Stimulated activated naive CD8-positive, alpha-beta T cell treated with anti-CD3 and anti-CD28 coated beads, Interleukin-15, amount 100 ng/mL, for 72 hours (primary cell): ENCODE measurements around the gene NUB1.

Source experiments
- ATAC-seq: fragments of 150-1000 bp; cut with Tn5 transposase; 2 replicates; pipeline ENCODE4 v1.10.0; 2021; ENCODE audit warnings: mild to moderate bottlenecking, moderate library complexity
- DNase-seq, 2 donors: peaks; one replicate each; pipeline ENCODE4 v3.0.0; 2021 to 2022
- H3K27ac Mint-ChIP-seq, 2 donors: one replicate each; pipeline ENCODE4 v1.8.0; 2022; ENCODE audit warnings: mild to moderate bottlenecking in 2 of 2, mixed read lengths in 2 of 2, moderate library complexity in 2 of 2
- H3K27me3 Mint-ChIP-seq: one replicate; pipeline ENCODE4 v1.8.0; 2022; ENCODE audit warnings: mixed read lengths
- H3K4me1 Mint-ChIP-seq: one replicate; pipeline ENCODE4 v1.8.0; 2022; ENCODE audit warnings: mild to moderate bottlenecking, mixed read lengths
- H3K4me3 Mint-ChIP-seq, 2 donors: one replicate each; pipeline ENCODE4 v1.8.0; 2022; ENCODE audit warnings: mild to moderate bottlenecking in 2 of 2, mixed read lengths in 2 of 2, moderate library complexity in 1 of 2
- H3K9me3 Mint-ChIP-seq, 2 donors: one replicate each; pipeline ENCODE4 v1.8.0; 2022; ENCODE audit warnings: mixed read lengths in 2 of 2

Gene NUB1

DNA sequence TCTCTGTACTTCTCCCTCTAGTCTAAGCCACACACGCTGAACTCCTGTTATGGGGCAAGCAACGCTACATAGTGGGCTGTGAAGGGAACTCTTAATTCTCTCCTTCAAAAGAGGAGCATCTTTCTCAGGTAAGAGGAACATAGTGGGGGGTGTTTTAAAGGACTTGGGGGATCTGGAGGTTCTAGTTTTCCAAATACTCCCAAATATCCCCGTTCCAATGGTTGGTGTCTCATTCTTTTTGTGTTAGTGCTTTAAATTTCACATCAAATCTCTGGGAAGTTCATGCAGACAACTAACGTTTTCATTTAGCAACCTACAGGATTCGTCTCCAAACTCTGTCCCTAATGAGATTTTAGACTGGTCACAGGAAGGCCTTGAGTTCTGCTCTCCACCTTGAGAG, 80.6 kb downstream of the NUB1 start:
- H3K27me3 Mint-ChIP-seq, result peaks cover 9% of the 10 kb centered on the region
- H3K27ac Mint-ChIP-seq, result no peak overlapping the region
- H3K4me3 Mint-ChIP-seq, result no peak overlapping the region
- ATAC-seq, result no peak
- H3K4me1 Mint-ChIP-seq, result no peaks in the 10 kb centered on the region
- peaks cover 10 to 21% of the 10 kb centered on the region in 2 donors for H3K9me3 Mint-ChIP-seq
- no peak for DNase-seq

DNA sequence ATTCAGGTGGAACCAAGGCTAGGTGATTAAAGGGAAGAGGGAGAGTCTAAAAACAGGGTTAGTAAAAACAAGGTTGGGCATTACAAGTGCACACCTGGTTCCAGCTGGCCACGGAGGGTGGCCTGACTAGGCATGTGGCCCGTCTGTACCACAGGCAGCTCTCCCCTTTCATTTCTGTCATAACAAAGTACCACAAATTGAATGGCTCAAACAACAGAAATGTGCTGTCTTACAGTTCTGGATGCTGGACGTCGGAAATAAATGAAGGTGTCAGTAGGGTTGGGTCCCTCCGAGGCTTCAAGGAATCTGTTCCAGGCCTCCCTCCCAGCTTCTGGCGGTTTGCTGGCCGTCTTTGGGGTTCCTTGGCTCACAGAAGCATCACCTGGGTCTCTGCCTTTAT, 81.6 kb downstream of the NUB1 start:
- peak overlapping the region in 1 of 2 donors; percentile 54 for H3K27ac Mint-ChIP-seq
- peaks cover 9% of the 10 kb centered on the region for H3K27me3 Mint-ChIP-seq
- H3K4me3 Mint-ChIP-seq, result no peak overlapping the region
- DNase-seq (no peak), ATAC-seq (no peak)
- H3K9me3 Mint-ChIP-seq, result peaks cover 7 to 21% of the 10 kb centered on the region in 2 donors
- peaks cover 8% of the 10 kb centered on the region for H3K4me1 Mint-ChIP-seq

DNA sequence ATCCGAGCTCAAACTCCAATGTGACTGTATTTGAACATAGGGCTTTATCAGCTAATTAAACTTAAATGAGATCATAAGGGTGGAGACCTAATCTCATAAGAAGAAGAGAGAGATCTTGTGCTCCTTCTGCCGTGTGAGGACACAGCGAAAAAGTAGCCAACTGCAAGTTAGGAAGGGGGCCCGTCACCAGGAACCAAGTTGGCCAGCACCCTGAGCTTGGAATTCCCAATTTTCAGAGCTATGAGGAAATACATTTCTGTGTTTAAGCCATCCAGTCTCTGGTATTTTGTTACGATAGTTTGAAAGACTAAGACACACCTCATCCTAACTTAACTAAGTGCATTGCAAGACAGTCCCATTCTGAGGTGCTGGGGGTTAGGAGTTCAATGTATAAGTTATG, 82.3 kb downstream of the NUB1 start:
- Mint-ChIP-seq H3K27ac (no peak overlapping the region), H3K27me3 (peaks cover 9% of the 10 kb centered on the region), H3K4me1 (peaks cover 15% of the 10 kb centered on the region), H3K4me3 (no peak overlapping the region), H3K9me3 (peaks cover 5 to 21% of the 10 kb centered on the region in 2 donors)
- no peak for DNase-seq
- ATAC-seq, result no peak

DNA sequence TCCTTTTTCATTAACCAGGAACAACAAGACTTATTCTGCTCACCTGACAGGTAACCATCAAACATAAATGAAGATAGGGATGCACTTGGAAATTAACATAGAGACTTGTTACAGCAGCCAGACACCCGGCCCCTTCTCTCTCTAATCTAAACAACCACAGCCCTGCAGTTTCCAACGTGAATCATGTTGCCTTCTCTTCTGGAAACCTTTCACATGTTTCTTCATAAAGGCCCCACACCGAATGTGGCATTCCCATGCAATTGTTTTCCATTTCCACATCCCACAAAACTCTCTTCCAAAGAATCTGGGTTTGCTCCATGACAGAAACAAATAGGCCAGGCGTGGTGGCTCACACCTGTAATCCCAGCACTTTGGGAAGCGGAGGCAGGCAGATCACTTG, 83.2 kb downstream of the NUB1 start:
- H3K4me3 Mint-ChIP-seq, result no peak overlapping the region
- H3K27me3 Mint-ChIP-seq, result peaks cover 9% of the 10 kb centered on the region
- H3K4me1 Mint-ChIP-seq, result peaks cover 23% of the 10 kb centered on the region
- no peak overlapping the region for H3K27ac Mint-ChIP-seq
- ATAC-seq (no peak), DNase-seq (no peak)
- peaks cover 5 to 21% of the 10 kb centered on the region in 2 donors for H3K9me3 Mint-ChIP-seq

DNA sequence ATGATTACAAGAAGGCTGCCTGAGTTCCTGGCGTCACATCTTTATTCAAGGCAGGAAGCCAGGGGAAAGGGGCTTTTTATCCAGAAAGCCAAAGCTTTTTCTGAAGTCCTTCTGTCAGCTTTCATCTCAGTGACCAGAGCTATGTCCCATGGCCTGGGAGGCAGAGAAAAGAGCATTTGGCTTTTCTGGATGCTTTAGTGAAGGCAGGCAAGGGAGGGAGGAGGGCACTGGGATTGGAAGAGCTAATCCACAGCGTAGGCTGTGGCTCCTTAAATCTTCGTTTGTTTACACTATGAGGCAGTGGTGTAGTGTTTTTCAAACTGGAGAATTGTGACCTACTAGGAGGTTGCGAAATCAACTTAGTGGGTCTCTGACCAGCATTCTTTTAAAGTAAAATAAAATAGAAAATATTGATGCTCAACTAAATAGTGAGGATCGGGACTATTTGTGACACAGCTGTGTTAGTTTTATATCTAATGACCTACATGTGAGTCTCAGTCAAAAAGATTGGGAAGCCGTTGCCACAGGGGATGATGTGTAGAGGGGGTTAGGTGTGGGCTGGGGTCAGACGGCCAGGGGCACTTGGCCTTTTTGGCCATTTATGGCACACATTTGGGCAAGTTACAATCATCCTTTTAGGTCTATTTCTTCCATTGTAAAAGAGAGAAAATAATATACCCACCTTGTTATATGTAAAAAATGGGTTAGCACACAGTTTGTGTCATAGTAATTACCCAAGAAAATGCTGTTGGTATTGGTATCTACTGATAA, 84.2 kb downstream of the NUB1 start:
- no peak for ATAC-seq
- H3K4me1 Mint-ChIP-seq, result peaks cover 34% of the 10 kb centered on the region
- peaks cover 0 to 12% of the 10 kb centered on the region in 2 donors for H3K9me3 Mint-ChIP-seq
- H3K27ac Mint-ChIP-seq, result no peak overlapping the region
- peaks cover 9% of the 10 kb centered on the region for H3K27me3 Mint-ChIP-seq
- DNase-seq, result no peak
- no peak overlapping the region for H3K4me3 Mint-ChIP-seq

DNA sequence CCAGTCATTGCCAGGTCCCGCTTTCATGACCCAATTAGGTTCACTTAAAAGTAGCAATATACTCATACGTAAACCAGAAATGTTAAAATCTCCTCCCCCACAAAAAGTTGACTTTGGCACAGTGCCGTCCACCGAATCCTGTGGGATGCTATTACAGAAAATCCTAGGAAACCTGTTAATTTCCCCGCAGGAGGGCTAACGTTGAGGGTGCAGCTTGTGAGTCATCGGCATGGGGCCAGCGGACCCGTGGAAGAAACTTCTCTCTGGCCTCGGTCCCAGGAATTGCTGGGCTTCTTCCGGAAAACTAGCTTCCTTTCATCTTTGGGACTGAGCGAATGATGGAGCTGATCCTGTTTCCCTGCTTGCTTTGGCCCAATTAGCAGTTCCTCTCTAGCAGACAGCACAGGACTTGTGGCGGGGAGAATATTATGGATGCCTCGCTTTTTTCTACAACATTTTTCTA, 84.9 kb downstream of the NUB1 start:
- H3K4me1 Mint-ChIP-seq, result peaks cover 40% of the 10 kb centered on the region
- peaks cover 9% of the 10 kb centered on the region for H3K27me3 Mint-ChIP-seq
- H3K4me3 Mint-ChIP-seq, result no peak overlapping the region
- ATAC-seq (no peak), DNase-seq (no peak)
- no peak overlapping the region for H3K27ac Mint-ChIP-seq
- H3K9me3 Mint-ChIP-seq, result peaks cover 0 to 10% of the 10 kb centered on the region in 2 donors

DNA sequence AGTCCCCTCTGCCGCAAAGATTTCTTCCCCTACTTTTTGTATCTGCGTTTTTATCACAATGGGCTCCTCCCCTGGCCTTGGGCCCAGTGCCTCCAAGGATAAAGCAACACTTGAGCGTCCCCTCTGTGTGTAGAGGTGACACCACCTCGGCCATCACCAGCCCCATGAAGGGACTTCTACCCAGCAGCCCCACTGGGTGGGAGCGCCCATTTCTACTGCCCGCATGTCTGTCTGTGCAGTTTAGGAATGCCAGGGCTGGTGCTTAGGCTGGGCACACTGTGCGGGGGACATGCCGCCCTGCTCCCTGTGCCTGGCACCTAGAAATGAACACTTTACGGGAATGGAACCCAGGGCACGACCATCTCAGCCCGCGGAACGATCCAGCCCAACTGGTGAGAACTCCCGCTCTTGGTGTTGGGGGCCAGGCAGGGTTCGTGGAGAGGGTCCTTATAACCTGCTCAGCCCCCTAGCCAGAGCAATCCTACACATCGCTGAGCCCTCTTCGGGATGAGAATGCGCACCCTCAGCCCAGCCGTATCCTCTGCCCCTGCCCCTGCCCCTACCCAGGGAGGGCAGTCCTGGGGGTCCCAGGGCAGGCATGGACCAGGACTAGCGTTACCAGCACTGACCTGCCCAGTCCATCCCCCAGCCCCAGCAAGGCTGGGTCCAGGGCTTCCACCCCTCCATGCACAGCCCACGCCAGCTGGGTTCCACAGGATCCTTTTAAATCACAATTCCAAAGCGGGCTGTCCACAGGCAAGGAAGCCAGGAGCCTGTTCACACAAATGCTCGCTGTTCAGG, 85.5 kb downstream of the NUB1 start:
- ATAC-seq (no peak), DNase-seq (no peak)
- no peak overlapping the region for H3K27ac Mint-ChIP-seq

DNA sequence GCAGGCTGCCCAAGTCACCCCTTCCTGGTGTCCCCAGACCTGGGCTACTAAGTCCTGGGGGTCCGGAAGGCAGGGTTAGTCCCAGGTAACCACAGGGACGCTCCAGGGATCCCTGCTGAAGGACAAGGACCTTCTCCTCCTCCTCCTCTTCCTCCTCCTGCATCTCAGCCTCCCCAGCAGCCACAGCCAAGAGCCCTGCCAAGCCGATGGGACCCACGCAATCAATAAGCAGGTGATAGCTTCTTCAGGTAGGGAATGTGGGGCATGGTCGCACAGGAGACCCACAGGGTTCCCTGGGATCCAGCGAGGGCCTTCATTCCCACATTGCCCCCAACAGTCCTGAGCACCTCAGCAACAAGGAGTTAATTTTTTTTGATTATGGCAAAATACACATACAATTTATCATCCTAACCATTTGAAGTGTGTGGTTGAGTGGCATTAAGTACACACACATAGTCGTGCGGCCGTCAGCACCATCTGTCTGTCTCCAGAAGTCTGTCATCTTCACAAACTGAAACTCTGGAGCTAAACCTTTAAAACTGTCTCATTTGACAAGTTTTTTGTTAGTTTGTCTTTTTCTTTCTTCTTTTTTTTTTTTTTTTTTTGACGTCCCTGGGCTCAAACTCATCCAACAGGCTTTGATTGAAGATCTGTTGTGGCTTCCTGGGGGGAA, 86.2 kb downstream of the NUB1 start:
- DNase-seq (no peak), ATAC-seq (no peak)
- Mint-ChIP-seq H3K4me1 (peaks cover 54% of the 10 kb centered on the region), H3K4me3 (peak overlapping the region in 1 of 2 donors; percentile 17), H3K27me3 (no peaks in the 10 kb centered on the region), H3K9me3 (no peaks in the 10 kb centered on the region), H3K27ac (peak overlapping the region; percentile 85 to 90)

More for the DNA sequence above, 85.5 kb downstream of the NUB1 start:
- peaks cover 3% of the 10 kb centered on the region for H3K27me3 Mint-ChIP-seq
- H3K9me3 Mint-ChIP-seq, result peaks cover 0 to 4% of the 10 kb centered on the region in 2 donors
- peaks cover 46% of the 10 kb centered on the region for H3K4me1 Mint-ChIP-seq
- no peak overlapping the region for H3K4me3 Mint-ChIP-seq
